Heart left ventricle (tissue), 16 donors: Measurements from ENCODE around the gene GLG1. TPM values are rescaled to one million over a fixed set of nuclear protein-coding genes. Genes with fewer than 3 reads are reported as not detected.

Experiments used
- ATAC-seq, 4 donors: fragments of 200-7000 bp; cut with Tn5 transposase; one replicate each; pipeline ENCODE4 v1.9.1; 2020 to 2022; ENCODE audit warnings: moderate library complexity in 4 of 4, mild to moderate bottlenecking in 3 of 4, moderate number of reproducible peaks in 1 of 4
- DNase-seq, 5 donors: peaks; one replicate each; pipeline ENCODE4 v3.0.0-alpha.2; 2020
- H3K27ac ChIP-seq, 12 donors: fragments of 200-600 bp; sonication (generic) in 4 of 12; one replicate each; pipeline versions ENCODE4 v1.5.0 to v1.8.0; 2016 to 2022; ENCODE audit warnings: mild to moderate bottlenecking in 2 of 12
- H3K27me3 ChIP-seq, 9 donors: fragments of 200-600 bp; sonication (generic) in 2 of 9; one replicate each; pipeline versions ENCODE4 v1.5.1 to v1.8.0; 2016 to 2022; ENCODE audit warnings: mild to moderate bottlenecking in 3 of 9
- H3K36me3 ChIP-seq, 9 donors: fragments of 200-600 bp; sonication (generic) in 2 of 9; one replicate each; pipeline versions ENCODE4 v1.5.0 to v1.8.0; 2018 to 2022; ENCODE audit warnings: mild to moderate bottlenecking in 2 of 9
- H3K4me1 ChIP-seq, 12 donors: fragments of 200-600 bp; sonication (generic) in 4 of 12; one replicate each; pipeline versions ENCODE4 v1.5.0 to v1.8.0; 2016 to 2022; ENCODE audit warnings: mild to moderate bottlenecking in 3 of 12
- H3K4me3 ChIP-seq, 12 donors: fragments of 200-600 bp; sonication (generic) in 4 of 12; one replicate each; pipeline versions ENCODE4 v1.5.0 to v1.8.0; 2017 to 2022; ENCODE audit warnings: mild to moderate bottlenecking in 9 of 12, moderate library complexity in 4 of 12
- H3K9me3 ChIP-seq, 12 donors: fragments of 200-600 bp; sonication (generic) in 4 of 12; one replicate each; pipeline versions ENCODE4 v1.5.0 to v1.8.0; 2016 to 2022; ENCODE audit warnings: mild to moderate bottlenecking in 1 of 12
- CTCF ChIP-seq, 12 donors: fragments of 200-600 bp; sonication (generic) in 4 of 12; IDR thresholded peaks; one replicate each; pipeline versions ENCODE4 v1.5.0 to v1.8.0; 2018 to 2022; ENCODE audit warnings: antibody characterized with exemption in 12 of 12, mild to moderate bottlenecking in 5 of 12
- POLR2A ChIP-seq, 2 donors: fragments of 450-650 bp; IDR thresholded peaks; one replicate each; pipeline ENCODE4 v1.6.1; 2017; ENCODE audit warnings: antibody characterized with exemption in 2 of 2, mild to moderate bottlenecking in 2 of 2, moderate library complexity in 2 of 2
- WGBS, 4 donors: extraction: QIAGEN DNeasy Blood & Tissue Kit in 2 of 4; methylation state at CpG; one replicate each; pipeline versions ENCODE4 v1.1.5 to v1.1.7; 2013 to 2018; 5-methylcytosine and 5-hydroxymethylcytosine counted together
- intact Hi-C, 10 donors: fragments of 100-400 bp; cut with DNase I; formaldehyde crosslinking; loops; one replicate each; pipeline versions ENCODE4 v1.11.1 to v1.14.2; 2022
- polyA plus RNA-seq, 2 donors: library from polyadenylated mRNA; stranded (reverse); fragments of 200-250 nt; gene quantifications; one replicate each; pipeline ENCODE4 v1.2.3, GENCODE V29; 2013
- total RNA-seq, 9 donors: library from RNA; depleted of rRNA in 2 of 9; stranded (reverse); fragments of >200 nt in 2 of 9; fragmentation: NEBNext Ultra II Directional in 3 of 9; extraction: Animal tissue kit (Norgen Biotek cat#: 25700) in 3 of 9; gene quantifications; one replicate each; pipeline versions ENCODE4 v1.1.0 to v1.2.4, GENCODE V29; 2016 to 2023
- donor health status: ischemic (EF 13 %, LVEDD 7.1; RV severe dilation, severe dysfunction).
- donor health status: healthy with polysubstance abuse.
- donor health status: DM: no; HTN: yes; CAD: no.
- donor health status: DM: no; HTN: no; CAD: no.
- donor health status: ischemic (EF 25% LVEDD 6.9; RV normal size, moderate dysfunction).
- donor health status: ischemic (EF 25% LVEDD 5.7; RV mildly dilated, moderate dysfunction).
- donor health status: healthy.
- donor health status: DM: yes; HTN: yes; CAD: no.
- donor health status: ischemic (EF 35%, LVEDD 5.7; RV mildly dilated, moderate dysfunction).
- donor health status: nonischemic (EF 11% LVEDD 7.7; RV severe dilation, severe dysfunction).
- donor health status: DM: yes; HTN: yes; CAD: no.
- donor health status: PGD.
- donor health status: ischemic (EF 29% LVEDD 5.4; RV normal size, mild dysfunction).
- donor health status: nonischemic (EF 23%, LVEDD 6.1; RV moderate dilation, normal function).

The GLG1 gene
- total and polyA plus RNA-seq, 11 donors = 26.5 to 138 (median 102) TPM

GRCh38 chr16:74586948-74587347 is 20.0 kb downstream of the GLG1 start:
- WGBS, 4 donors = 77 to 82% (median 79%) methylated on average over 6 of the region's 6 CpGs
- intact Hi-C loops = no loop called here
- no peak overlapping the region for H3K27ac ChIP-seq
- H3K36me3 ChIP-seq = peaks cover 0 to 5% (median 0%) of the 10 kb centered on the region in 9 donors
- no peak overlapping the region for H3K4me3 ChIP-seq
- TF ChIP-seq POLR2A (IDR thresholded peaks at IDR 0.05) (no peak), CTCF (IDR thresholded peaks at IDR 0.05) (no peak)
- no peak for DNase-seq
- H3K4me1 ChIP-seq = peaks cover 0 to 61% (median 0%) of the 10 kb centered on the region in 12 donors
- H3K27me3 ChIP-seq = no peaks in the 10 kb centered on the region
- H3K9me3 ChIP-seq = no peaks in the 10 kb centered on the region
- ATAC-seq = no peak

GRCh38 chr16:74585846-74586443 is 21.0 kb downstream of the GLG1 start:
- 91 to 92% (median 92%) methylated on average over 6 of the region's 6 CpGs for WGBS, 4 donors
- peaks cover 0 to 5% (median 0%) of the 10 kb centered on the region in 9 donors for H3K36me3 ChIP-seq
- no peak overlapping the region for H3K27ac ChIP-seq
- H3K9me3 ChIP-seq = no peaks in the 10 kb centered on the region
- intact Hi-C loops = no loop called here
- no peak for ATAC-seq
- H3K4me1 ChIP-seq = peaks cover 0 to 64% (median 3%) of the 10 kb centered on the region in 12 donors
- H3K4me3 ChIP-seq = no peak overlapping the region
- TF ChIP-seq CTCF (IDR thresholded peaks at IDR 0.05) (no peak), POLR2A (IDR thresholded peaks at IDR 0.05) (no peak)
- DNase-seq = no peak
- no peaks in the 10 kb centered on the region for H3K27me3 ChIP-seq

- ATAC-seq (no peak), DNase-seq (no peak)
- peaks cover 0 to 5% (median 0%) of the 10 kb centered on the region in 9 donors for H3K36me3 ChIP-seq
- WGBS, 4 donors = 93 to 95% (median 95%) methylated on average over 9 of the region's 9 CpGs
- no peaks in the 10 kb centered on the region for H3K9me3 ChIP-seq
- TF ChIP-seq POLR2A (IDR thresholded peaks at IDR 0.05) (no peak), CTCF (IDR thresholded peaks at IDR 0.05) (no peak)
- no peak overlapping the region for H3K27ac ChIP-seq
- intact Hi-C loops = no loop called here
- no peak overlapping the region for H3K4me3 ChIP-seq
- no peaks in the 10 kb centered on the region for H3K27me3 ChIP-seq
- peaks cover 0 to 56% (median 5%) of the 10 kb centered on the region in 12 donors for H3K4me1 ChIP-seq
Measured at GRCh38 chr16:74583926-74584666, 22.8 kb downstream of the GLG1 start.

GRCh38 chr16:74582970-74583369 is 23.9 kb downstream of the GLG1 start:
- Histone ChIP-seq H3K27me3 (no peaks in the 10 kb centered on the region), H3K36me3 (peaks cover 0 to under 1% (median 0%) of the 10 kb centered on the region in 9 donors), H3K27ac (no peak overlapping the region), H3K4me3 (no peak overlapping the region), H3K9me3 (no peaks in the 10 kb centered on the region), H3K4me1 (peaks cover 0 to 57% (median 10%) of the 10 kb centered on the region in 12 donors)
- whole genome bisulfite sequencing, 4 donors = 98 to 100% (median 99%) methylated on average over 1 of the region's 1 CpG
- ATAC-seq = no peak
- intact Hi-C loops = no loop called here
- DNase-seq = no peak
- TF ChIP-seq POLR2A (IDR thresholded peaks at IDR 0.05) (no peak), CTCF (IDR thresholded peaks at IDR 0.05) (no peak)
